A172 (cell line): Measurements from ENCODE around the gene WWP2. TPM values are rescaled to one million over a fixed set of nuclear protein-coding genes. Genes with fewer than 3 reads are reported as not detected.
"Not testable (repeated sequence)": the region's sequence is repeated elsewhere in the genome, so short reads cannot be mapped to it uniquely, and the experiment has no call there.

Experiments
- DNase-seq: peaks from one replicate; pipeline ENCODE4 v3.0.0-alpha.2; 2015; ENCODE audit warnings: low spot score
- total RNA-seq: library from RNA; depleted of rRNA; stranded (reverse); fragments of >200 nt; shearing (Covaris generic); gene quantifications from 2 replicates; pipeline ENCODE4 v1.2.3, GENCODE V29; 2014

The WWP2 gene
- total RNA-seq, 1 experiment from 2014 or later = 23.2 TPM

DNA sequence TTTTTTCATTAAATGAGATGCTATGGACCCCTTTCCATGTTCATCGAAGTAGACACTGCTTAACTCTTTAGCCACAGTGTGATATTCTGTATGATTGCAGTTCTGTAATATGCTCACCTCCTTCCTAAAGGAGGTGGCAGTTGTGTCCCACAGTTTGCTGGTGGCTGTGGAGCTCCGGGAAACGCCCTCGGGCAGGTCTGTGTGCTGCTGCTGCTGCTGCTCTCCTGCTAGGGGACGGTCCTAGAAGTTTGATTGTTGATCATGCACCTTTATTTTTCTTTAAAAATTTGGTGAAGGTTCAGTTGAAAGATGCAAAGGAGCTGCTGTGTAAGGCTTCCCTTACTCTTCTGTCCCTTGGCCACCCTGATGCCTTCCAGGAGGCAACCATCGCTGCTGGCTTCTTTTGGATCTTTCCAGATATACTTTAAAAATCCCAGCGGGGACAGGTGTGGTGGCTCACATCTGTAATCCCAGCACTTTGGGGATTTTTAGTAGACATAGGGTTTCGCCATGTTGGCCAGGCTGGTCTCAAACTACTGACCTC is 180.6 kb downstream of the WWP2 start:
- no peak for DNase-seq

DNA sequence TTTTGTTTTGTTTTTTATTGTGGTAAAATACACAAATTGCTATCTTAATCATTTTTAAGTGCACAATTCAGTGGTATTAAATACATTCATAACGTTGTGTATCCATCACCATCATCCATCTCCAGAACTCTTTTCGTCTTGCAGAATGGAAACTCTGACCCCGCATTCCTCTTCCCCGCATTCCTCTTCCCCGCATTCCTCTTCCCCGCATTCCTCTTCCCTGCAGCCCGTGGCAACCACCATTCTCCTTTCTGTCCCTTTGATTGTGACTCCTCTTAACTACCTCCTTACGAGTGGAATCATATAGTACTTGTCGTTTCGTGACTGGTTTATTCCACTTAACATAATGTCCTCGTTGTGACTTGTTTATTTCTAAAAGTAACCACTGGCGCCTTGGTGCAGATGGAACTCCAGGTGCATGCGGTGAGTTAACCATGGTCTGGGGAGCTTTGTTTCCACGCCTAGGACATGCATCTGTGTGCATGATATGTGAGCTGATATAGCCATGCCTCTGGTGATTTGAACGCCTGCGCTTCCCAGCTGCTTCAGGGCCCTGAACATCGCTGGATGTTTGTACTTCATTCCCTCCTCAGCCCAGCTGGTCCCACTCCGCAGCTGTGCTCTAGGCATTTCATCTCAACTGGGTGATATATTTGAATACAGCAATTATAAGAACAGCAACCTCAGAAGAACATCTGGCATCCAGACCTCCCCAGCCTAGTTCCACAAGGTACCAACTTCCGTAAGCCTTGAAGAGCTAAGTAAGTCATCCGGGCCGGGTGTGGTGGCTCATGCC is 181.3 kb downstream of the WWP2 start:
- not testable (repeated sequence) for DNase-seq

DNA sequence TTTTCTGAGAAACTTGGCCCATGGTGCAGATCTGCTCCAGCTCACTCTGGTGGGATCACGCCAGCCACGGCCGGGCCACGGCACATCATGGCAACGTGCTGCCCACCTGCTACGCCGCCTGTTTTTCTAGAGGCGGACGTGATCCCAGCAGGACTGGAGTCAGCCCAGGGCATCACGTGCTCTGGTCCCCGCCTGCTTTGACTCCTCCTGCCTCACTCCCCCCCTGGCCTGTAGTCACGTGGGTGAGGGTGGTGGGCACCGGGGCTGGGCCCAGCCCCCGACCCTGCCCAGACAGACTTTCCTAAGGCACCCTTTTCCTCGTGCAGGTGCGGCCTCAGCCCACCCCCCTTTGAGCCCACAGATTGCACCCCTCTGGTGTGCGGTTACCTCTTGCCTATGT is 188.3 kb downstream of the WWP2 start:
- DNase-seq = not testable (repeated sequence)

DNA sequence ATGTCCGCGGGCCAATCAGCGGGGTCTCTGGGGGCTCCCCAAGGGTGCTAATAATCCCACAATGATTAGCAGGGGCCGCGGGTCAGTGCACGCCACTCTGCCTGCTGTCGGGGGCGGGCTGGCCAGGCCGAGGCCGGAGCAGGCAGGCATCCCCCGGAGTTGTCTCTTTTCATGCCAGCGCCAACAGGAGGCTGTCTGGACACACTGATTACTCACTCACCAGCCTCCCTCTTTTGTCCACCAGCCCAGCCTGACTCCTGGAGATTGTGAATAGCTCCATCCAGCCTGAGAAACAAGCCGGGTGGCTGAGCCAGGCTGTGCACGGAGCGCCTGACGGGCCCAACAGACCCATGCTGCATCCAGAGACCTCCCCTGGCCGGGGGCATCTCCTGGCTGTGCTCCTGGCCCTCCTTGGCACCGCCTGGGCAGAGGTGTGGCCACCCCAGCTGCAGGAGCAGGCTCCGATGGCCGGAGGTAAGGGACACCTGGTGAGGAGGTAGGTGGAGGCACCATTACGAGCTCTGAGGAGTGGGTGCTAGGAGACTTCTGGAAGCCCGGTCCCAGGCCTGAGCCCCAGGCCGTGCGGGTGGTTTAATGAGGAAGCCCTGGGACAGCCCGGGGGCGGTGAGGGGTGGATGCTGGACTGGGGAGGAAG is 189.0 kb downstream of the WWP2 start, which contains the start of gene CLEC18A:
CLEC18A (plus strand) TSS at position 318 of the 655 bp plus-strand sequence; CDS start at position 351, 33 bp downstream.
- DNase-seq = not testable (repeated sequence)

DNA sequence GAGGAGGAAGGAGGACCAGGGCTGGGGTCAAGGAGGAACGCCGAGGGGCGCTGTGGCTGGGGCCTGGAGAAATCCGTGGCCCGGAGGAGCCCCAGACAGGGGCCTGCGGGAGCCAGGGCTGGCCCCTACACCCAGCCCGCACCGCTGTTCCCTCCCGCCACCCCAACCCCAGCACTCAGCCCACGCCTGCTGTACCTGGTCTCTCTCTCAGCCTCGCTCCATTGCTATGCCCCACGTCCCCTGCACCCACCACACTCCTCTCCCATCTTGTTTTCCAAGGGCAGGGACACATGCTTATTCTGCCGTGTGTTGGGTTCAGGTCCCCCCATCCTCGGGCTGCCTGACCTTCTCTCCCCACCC is 189.5 kb downstream of the WWP2 start:
- not testable (repeated sequence) for DNase-seq

DNA sequence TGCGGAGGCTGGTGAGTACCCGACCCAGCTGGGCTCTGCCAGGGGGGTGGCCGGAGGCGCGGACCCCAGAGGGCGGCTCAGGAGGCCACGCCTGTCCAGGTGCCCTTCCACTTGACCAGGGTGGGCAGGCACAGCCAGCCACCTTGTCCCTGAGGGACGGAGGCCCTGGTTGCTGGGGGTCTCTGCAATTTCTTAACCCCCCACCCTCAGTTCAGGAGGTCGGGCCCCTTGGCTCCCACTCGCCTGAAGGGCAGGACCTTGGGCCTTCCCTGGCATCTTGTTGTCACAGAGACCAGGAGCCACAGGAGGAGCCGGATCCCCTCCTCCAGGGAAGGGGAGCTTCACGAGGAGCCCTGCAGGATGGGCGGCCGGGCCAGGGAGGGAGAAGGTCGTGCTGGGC is 190.0 kb downstream of the WWP2 start:
- DNase-seq = not testable (repeated sequence)

DNA sequence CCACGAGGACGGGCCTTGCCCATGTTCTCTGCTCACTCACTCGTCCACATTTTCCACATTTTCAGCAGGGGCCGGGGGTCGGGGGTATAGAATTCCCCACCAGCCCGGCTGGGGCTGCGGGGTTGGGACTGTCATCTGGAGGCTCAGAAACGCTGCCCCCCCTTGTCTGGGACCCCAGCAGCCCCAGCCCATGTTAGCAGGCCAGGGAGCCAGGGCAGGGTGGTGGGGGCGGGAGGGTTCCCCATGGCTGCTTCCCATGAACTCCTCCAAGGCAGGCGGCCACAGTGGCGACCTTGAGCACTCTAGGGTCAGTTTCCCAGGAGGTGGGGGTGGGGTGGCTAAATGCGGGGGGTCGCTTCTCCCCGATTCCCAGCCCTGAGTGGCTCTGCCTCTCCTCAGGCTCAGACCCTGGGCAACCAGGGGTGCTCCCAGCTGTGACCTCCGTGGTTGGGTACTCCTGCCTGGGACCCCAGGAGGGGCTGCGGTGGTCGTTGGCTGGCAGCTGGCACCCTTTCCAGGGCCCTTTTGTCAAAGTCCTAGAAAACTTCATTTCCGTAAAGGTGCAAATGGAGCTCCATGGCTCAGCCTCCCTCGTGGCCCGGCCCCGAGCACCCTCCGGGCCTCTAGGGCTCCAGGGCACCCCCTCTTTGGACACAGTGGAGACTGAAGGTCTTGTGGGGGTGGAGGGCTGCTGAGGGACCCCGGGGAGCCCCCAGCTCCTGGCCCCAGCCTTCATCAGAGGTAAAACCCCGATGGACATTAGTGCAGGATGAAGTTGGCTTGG is 190.6 kb downstream of the WWP2 start:
- not testable (repeated sequence) for DNase-seq

DNA sequence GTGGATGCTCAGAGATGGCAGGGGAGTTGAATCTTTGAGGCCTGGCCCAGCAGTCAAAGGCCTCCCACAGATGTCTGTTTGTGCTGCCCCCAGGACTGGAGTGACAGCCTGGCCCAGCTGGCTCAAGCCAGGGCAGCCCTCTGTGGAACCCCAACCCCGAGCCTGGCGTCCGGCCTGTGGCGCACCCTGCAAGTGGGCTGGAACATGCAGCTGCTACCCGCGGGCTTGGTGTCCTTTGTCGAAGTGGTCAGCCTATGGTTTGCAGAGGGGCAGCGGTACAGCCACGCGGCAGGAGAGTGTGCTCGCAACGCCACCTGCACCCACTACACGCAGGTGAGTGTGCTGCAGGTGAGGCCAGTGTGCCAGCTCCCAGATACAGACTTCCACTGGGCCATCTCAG is 192.1 kb downstream of the WWP2 start:
- not testable (repeated sequence) for DNase-seq

DNA sequence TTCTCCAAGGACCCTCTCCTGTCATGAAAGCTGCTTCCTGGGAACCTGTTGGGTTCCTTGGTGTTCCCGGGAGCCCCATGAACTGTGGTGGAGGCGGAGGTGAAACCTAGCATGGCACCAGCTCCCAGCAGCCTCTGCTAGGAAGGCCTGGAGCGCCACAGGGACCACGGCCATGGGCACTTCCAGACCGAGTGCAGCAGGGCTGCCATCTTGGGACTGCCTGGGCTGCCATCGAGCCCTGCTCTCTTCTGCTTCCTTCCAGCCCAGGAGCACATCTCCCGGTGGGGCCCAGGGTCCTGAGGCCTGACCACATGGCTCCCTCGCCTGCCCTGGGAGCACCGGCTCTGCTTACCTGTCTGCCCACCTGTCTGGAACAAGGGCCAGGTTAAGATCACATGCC is 201.2 kb downstream of the WWP2 start:
- not testable (repeated sequence) for DNase-seq

DNA sequence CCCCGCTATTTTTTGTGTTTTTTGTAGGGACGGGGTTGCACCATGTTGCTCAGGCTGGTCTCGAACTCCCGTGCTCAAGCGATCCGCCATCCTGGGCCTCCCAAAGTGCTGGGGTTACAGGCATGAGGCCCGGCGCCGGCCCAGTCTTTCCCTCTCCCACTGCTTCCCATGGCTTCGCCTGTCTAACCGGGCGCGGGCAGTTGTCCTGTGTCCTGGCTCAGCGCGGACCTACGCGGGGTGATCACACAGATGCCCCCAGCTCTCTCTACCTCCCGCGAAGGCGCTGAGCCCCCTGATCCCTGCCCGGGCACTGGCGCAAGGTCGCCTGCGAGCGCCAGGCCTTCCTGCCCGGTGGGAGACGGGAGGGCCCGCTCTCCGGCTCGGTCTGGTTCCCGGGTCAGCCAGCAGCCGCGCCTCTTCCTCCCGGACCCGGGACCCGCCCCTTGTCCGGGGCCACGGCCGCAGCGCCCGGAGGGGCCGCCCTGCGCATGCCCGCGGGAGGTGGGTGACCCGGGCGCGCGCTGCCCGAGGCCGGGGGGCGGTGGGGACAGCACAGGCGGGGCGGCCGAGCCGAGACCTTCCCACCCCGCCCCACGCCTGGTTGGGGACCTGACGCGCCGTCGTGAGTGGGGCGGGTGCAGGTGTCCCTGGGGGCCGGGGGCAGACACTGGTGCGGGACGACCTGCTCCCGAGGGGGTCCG is 203.0 kb downstream of the WWP2 start:
- DNase-seq = not testable (repeated sequence)

DNA sequence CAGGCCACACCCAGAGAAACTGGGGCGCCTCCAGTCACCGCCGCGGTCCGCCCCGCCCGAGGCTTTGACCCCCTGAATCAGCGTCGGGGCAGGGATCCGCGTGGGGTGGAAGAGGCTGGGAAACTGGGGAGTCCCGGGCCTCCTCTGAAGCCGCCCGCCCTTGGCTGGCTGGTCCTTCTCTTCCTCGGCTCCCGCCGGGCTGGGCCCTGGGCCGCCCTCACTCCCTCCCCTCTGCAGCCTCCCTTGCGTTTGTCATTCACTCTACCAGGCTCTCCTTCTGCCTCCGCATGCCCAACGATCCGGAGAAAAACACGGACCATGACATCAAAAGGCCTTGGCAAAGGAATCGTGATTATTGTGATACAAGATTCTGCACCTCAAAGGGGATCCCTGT is 203.5 kb downstream of the WWP2 start:
- DNase-seq = not testable (repeated sequence)

DNA sequence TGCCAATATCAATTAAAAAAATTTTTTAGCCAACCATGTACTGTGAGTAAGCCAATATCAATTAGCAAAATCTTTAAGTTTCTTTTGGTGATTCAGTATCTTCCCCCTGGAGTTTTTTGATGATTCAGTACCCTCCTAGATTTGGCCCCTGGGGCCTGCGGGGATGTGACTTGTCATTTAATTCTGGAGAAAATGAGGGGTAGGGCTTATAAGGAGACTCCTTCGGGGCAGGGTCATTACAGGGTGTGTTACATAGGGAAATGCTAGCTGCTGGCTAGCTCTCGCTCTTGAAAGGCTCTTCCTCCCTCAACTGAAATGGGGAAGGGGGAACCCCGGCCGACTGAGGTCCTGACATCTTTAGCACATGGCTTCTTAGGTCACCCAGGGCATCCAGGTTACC is 205.6 kb downstream of the WWP2 start:
- not testable (repeated sequence) for DNase-seq

DNA sequence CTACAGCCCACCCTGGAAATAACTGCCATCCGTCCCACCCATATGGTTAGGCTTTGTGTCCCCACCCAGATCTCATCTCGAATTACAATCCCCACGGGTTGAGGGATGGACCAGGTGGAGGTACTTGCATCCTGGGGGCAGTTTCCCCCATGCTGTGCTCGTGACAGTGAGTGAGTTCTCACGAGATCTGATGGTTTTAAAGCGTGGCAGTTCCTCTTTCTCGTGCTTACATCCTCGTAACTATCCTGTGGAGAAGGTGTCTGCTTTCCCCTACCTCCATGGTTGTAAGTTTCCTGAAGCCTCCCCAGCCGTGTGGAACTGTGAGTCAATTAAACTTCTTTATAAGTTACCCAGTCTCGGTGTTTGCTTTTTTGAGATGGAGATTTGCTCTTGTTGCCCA is 206.0 kb downstream of the WWP2 start:
- DNase-seq = not testable (repeated sequence)

DNA sequence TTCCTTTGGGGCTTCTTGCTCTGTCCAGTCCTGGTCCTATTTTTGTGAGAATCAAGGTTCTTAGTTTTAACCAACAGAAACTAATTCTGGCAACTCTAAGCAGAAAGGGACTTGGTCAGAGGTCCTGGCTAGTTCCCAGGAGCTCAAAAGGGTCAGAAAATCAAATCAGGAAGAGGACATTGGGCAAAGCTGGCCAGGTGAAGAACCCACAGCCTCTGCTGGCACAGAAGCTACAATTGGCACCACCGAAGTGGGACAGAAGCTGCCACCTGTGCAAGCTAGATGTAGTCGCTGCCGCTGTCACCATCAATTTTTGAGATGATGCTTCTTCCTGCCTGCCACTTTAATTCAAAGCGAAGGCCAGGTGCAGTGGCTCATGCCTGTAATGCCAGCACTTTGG is 207.5 kb downstream of the WWP2 start:
- DNase-seq = not testable (repeated sequence)

DNA sequence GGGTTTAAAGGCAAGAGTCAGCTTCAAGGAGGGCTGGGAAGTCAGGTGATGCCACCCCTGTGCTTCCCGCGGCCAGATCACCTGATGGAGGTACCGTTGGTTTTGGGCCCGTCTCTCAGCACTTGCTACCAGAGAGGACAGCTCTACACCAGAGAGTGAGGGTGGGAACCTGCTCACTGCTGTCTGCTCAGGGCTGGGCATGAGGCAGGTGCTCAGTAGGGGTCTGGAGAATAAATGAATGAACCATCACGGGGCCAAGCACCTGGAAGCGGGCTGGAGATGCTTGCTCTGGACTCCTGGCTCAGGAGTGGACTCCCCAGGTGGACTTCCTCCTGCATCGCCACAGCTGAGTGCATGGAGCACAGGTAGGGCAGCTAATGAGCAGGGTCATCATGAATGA is 210.0 kb downstream of the WWP2 start:
- not testable (repeated sequence) for DNase-seq

DNA sequence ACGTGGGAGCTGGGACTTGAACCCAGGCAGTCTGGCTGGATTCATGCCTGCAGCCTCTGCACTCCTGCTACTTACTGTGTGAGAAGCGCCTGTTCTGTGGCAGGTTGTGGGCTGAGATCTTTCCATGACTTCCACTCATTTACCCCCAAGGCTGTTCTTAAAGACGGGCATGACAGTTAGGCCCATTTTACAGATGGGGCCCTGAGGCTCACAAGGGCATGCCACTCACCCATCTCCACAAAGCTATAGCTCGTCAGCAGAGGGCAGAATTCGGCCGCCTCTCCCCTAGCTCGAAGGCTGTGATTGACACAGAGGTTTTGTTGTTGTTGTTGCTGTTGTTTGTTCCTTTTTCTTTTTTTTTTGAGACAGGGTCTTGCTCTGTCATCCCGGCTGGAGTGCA is 210.8 kb downstream of the WWP2 start:
- not testable (repeated sequence) for DNase-seq

DNA sequence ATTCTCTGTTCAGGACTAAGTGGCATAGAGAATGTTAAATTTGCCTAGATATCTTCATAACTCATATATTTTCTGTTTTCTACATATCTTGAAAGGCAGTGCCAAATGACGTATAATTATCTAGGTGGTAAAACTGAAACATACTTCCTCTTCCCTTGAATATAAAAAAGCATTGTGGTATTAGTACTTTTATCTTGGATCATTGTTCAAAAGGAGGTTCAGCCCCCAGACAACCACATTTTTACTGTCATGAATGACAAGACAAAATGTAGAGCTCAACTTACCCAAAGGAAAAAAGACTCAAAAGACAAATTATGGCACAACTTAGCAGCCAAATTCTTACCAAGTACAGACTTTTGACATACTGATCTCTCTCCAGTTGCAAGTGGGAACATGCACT is 223.1 kb downstream of the WWP2 start:
- not testable (repeated sequence) for DNase-seq
